ENCODE data around the gene ETV1.

DNA sequence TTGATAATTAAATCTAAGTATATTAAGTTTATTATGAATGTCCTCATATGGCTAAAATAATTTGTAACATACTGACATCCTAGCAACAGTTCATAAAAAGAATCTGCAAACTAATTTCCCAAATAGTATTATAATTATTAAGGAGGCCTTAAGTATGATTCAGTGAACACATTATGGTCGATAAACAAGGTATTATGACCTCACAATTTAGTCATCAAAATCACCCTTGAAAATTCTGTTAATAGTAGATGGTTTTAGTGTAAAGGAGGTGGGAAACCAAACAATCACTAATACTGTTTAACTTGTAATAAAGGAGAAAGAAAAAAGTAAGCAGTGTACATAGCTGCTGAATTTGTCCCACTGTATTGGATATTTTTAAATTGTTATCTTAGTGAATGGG, 2.1 kb downstream of the ETV1 start:
- TF ChIP-seq, protein P1, sequence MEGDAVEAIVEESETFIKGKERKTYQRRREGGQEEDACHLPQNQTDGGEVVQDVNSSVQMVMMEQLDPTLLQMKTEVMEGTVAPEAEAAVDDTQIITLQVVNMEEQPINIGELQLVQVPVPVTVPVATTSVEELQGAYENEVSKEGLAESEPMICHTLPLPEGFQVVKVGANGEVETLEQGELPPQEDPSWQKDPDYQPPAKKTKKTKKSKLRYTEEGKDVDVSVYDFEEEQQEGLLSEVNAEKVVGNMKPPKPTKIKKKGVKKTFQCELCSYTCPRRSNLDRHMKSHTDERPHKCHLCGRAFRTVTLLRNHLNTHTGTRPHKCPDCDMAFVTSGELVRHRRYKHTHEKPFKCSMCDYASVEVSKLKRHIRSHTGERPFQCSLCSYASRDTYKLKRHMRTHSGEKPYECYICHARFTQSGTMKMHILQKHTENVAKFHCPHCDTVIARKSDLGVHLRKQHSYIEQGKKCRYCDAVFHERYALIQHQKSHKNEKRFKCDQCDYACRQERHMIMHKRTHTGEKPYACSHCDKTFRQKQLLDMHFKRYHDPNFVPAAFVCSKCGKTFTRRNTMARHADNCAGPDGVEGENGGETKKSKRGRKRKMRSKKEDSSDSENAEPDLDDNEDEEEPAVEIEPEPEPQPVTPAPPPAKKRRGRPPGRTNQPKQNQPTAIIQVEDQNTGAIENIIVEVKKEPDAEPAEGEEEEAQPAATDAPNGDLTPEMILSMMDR (IDR thresholded peaks at IDR 0.05), result no peak
- no peak for TF ChIP-seq POLR2A (IDR thresholded peaks at IDR 0.05)
